ACHN (cell line): Measurements from ENCODE around the gene CAPSL.
A peak's percentile ranks its signal among the peaks of the same experiment; 100 is the strongest.
"Not testable (repeated sequence)": the region's sequence is repeated elsewhere in the genome, so short reads cannot be mapped to it uniquely, and the experiment has no call there.

Source experiments
- DNase-seq: peaks from one replicate; pipeline ENCODE4 v3.0.0-alpha.2; 2015
- in situ Hi-C: cut with HindIII; loops from 2 replicates; pipeline ENCODE4 v1.10.0; 2017; ENCODE audit warnings: low sequenced_read_pairs, low pct_ligation_motif_present, low pct_unique_long_range_greater_than_20kb

Gene CAPSL

DNA sequence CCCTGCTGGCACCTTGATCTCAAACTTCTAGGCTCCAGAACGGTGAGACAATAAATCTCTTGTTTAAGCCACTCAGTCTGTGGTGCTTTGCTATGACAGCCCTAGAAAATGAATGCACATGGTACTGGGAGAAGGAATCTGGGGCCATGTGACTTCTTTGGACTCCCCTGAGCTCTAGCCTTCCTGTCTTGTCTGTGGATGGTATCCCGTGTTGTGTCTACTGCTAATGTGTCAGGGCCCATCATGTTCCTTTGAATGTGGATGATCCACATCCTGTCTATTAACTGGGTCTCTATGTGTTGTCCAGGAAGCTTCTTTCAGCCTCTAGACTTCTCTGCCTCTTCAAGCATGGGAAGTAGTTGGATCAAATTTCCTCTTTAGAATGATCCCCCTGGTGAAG is 56.7 kb downstream of the CAPSL start:
- in situ Hi-C loops: no loop called here
- no peak for DNase-seq

DNA sequence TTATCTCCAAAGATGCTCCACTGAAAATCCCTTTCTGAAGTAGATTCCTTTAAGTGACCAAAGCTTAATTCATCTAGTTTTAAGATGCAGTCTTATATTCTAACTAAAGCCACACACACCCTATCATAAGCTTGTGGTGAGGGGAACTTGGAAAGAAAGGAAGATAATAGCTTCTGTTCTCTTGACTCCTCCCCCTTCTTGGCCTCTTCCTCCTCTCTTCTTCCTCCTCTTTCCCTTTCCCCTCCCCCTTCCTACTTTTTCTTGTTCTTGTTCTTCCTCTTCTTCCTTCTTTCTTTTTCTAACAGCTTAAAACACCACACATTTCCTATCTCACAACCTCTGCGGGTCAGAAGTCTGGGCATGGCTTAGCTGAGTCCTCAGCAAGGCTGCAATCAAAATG is 58.3 kb downstream of the CAPSL start:
- no peak for DNase-seq
- in situ Hi-C loops: no loop called here

DNA sequence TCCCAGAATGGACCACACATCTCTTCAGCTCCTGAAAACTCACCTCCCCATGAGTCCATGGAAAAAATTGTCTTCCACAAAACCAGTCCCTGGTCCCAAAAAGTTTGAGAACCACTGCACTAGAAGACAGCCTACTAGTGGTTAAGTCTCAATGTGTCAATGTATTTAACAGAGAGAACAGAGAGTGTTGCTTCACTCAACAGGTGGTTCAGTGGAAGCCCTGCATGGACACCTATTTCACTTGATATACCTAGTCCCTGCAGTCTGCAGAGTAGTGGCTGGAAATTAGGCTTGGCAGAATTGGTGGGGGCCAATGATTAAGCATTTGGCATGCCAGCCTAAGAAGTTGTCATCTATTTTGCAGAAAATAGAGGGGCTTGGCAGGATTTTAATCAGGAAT is 58.8 kb downstream of the CAPSL start:
- DNase-seq: no peak
- in situ Hi-C loops: no loop called here

DNA sequence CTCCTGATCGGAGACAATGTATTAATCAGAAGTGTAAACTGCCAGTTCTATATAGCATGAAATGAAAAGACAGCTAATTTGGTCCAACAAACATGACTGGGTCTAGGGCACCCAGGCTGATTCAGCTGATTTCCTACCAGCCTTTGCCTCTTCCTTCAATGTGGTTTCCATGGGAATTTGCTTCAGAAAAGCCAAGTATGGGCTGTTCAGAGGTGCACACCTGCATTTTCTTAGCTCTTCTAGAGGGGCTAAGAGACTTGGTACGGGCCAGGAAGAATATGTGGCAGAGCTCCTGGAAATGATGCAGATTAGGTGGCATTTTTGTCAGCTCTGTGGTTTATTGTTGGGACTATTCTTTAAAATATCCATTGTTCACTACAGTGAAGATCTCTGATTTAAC is 59.3 kb downstream of the CAPSL start:
- no peak for DNase-seq
- in situ Hi-C loops: no loop called here

DNA sequence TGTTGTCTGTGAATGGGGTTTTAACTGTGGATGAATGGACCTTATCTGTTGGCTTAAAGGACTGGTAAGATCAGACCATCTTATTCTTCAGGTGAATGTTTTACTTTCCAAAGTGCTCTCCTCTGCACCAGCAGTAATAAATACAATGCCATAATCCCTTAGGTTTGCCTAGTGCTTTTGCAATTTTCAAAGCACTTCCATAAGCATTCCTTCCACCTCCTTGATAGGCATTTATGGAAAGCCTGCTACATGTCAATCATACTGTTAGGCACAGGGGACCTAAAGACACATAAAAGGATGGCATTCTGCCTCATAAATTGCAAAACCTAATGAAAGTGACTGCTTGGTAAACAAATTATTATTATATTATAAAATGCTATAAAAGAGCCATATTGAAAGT is 60.3 kb downstream of the CAPSL start:
- in situ Hi-C loops: no loop called here

DNA sequence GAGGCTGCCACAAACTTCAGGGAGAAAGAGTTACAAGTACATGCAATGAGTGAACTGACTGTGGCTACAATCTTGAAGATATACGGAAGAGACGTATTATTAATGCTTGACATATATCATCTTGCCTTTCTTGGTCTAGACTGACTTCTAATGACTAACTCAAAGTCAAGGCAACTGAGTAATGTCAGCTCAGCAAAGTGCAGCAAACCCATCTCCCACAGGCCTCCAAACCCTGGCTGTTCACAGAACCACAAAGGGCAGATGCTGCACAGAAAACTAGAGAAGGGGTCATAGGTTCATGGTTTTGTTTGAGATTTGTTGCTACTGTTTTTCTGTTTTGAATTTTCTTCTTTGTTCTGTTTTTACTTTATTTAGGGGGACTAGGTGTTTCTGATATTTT is 60.8 kb downstream of the CAPSL start:
- in situ Hi-C loops: no loop called here
- no peak for DNase-seq

More for the DNA sequence above, 60.3 kb downstream of the CAPSL start:
- DNase-seq: no peak

DNA sequence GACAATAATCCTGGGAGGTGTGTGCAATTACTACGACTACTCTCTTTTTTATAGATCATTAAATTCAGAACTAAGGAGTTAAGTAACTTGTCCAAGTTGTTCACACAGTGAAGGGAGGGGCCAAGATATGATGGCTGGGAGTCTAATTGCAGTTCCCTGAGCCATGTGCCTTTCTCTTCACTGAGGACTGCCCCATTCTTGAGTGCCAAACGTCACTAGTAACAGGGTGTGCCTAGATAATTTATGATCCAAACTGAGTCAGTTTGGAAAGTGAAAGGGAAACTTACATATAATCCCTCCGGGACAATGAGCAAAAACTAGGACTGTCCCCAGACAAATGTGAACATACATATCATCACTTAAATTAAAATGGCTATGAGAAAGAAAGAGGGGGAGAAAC is 61.5 kb downstream of the CAPSL start:
- DNase-seq: peak; percentile 3
- in situ Hi-C loops: no loop called here

DNA sequence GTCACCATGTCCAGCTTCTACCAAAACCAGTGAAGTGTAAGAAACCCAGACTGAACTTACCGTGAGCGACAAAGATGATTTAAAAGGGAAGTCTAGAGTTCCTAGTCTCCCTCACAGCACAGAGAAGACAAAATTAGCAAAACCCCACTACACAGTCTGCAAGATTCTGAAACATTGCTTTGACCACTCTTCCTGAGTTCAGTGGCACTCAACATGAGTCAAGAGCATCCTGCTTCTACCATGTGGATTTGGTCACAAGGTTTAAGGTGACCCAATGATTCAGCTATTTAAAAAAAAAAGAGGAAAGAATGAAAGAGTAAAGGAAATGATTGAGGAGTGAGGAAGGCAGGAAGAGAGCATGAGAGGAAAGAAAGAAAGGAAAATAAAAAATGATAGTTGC is 62.0 kb downstream of the CAPSL start:
- in situ Hi-C loops: no loop called here
- no peak for DNase-seq

DNA sequence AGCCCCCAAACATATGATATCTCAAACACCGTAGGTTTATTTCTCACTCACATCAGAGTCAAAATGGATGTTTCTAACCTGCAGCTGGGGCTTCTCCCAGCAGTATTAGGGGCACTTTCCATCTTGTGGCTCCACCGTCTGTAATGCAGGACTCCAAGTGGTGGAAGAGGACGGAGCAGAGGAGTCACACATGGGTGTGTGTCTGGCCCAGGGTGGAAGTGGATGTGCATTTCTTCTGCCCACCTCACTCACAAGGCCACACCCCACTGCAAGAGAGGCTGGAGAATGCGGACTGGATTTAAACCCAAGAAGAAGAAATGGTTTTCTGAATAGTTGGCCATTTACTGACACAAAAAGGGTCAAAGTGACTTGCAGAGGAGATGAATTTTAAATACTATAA is 67.8 kb downstream of the CAPSL start:
- DNase-seq: no peak
- in situ Hi-C loops: no loop called here

DNA sequence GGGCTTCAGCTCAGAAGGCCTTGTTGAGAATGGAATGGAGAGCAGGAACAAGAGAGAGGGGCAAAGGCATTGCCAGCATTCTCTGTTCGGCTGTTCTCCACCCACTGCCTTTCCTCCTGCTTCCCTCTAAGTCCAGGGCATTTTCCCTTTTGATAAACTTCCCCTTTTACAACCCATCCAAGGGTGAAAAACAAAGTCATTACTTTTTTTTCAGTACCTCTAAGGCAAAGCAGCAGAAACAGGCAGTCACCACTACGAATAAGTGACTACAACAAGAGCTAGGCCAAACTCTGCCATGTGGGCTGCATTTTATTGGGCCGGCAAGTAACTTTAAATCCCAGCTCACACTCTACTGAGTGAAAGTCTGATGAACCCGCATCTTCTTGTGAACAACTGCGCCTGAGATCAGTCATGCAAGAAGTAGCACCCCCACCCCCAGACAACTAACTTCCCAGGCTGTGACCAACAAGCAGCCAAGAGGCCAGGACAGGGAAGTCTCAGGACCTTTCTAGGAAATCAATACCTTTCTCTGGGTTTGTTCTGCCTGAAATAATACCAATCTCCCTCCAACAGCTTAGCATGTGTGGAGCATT is 68.6 kb downstream of the CAPSL start:
- DNase-seq: no peak

DNA sequence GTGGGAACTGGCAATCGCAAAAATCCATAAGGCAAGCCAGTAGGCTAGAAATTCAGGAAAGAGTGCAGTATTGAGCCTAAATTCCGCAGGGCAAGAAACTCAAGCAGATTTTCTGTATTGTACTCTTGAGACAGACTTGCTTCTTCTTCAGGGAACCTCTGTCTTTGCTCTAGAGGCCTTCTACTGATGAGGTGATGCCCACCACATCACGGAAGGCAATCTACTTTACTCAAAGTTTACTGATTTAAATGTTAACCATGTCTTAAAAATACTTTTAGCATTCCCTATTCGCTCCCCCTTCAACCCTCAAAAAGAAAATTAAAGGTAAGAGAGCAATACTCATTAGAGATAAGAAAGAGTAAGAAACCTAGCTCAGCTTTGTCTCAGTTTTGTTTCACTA is 70.4 kb downstream of the CAPSL start:
- in situ Hi-C loops: no loop called here
- DNase-seq: no peak

More for the DNA sequence above, 68.6 kb downstream of the CAPSL start:
- in situ Hi-C loops: no loop called here

DNA sequence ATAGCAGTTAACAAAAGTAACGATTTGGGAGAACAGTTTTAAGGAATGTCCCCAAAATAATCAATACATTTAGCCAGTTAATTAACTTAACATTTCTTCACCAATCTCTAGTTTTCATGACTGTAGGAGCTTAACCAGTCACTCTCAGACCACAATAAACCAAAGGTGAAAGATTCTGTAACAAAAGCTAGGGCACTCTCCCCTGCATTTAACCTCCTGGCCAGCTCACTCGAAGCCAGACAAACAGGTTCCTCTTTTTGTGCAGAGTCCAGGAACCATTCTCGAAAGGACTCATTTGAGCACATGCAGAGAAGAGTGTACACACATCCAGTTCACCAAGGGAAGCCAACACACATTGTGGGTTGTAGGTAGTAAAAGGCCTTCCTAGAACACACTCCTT is 75.3 kb downstream of the CAPSL start:
- in situ Hi-C loops: no loop called here
- DNase-seq: no peak

DNA sequence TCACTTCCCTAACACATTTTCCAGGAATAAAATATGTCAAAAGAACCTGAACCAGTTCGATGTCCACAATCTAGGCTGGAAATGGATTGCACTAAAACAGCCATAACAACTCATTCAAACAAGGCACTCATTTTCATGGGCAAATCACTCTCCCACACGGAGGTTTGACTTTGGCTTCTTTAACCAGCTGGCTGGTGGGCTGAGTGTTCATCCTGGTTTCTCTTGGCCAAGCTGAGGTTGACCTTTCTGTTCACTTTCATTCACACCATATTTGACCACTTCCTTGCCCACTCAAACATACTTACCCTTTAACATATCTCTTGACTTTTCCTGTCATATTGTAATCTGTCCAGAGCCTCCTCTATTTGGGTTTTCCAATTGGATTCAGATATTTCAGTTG is 76.3 kb downstream of the CAPSL start:
- in situ Hi-C loops: no loop called here
- DNase-seq: no peak

DNA sequence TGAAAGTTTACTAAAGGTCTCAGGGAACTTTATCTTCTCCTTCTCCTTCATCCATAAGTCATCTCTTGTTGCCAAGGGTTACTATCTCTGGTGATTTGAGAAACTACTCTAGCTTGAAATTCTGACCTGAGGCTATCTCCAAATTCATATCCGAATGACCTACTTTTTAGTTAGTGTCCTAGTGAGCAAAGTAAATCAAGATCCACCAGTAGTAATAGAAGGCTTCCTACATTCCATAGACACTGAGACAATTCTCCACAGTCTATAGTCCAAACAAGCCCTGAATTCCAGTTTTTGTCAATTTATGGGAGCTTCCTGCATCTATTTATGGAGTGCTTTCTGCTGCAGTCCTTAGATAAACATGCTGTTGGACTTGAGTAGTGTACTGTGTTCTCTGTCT is 76.7 kb downstream of the CAPSL start:
- in situ Hi-C loops: no loop called here
- DNase-seq: no peak

DNA sequence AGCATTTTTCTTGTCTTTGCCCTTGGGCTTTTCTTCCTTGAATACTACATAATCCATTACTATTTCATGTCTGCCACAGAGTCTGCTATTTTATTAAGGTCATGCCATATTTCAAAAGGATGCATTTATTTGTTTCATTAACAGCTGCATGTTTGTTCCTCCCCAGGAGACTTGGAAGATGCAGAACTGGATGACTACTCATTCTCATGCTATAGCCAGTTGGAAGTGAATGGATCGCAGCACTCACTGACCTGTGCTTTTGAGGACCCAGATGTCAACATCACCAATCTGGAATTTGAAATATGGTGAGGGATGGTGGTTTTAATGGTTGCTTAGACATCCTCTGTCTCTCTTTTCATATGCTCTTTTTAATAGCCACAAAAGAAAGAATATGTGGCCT is 77.7 kb downstream of the CAPSL start:
- no peak for DNase-seq
- in situ Hi-C loops: no loop called here

DNA sequence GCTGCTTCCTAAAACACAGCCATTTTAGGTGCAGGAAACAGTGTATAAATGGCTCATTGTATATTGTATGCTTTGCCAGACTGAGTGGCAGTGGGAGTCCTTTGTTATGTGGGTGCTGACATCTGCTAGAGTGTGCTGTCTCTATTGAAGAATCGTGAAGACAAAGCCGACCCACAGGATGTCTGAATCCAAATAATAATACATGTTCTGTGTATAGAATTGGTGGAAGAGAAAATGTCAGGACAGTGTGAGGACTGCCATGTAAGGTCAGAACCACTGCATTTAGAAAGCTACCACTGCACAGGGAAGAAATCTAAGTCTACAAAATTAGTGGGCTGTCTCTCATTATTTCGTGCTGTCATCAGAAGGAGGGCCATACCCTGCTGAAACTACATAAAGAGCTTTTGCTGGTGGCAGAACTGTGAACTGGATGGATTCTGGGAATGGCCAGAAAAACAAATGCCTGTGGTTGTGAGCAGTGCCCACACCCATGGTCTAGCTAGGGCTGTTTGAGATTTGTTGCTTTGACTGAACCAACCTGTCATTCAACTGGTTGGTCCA is 79.2 kb downstream of the CAPSL start:
- in situ Hi-C loops: no loop called here
- DNase-seq: no peak

DNA sequence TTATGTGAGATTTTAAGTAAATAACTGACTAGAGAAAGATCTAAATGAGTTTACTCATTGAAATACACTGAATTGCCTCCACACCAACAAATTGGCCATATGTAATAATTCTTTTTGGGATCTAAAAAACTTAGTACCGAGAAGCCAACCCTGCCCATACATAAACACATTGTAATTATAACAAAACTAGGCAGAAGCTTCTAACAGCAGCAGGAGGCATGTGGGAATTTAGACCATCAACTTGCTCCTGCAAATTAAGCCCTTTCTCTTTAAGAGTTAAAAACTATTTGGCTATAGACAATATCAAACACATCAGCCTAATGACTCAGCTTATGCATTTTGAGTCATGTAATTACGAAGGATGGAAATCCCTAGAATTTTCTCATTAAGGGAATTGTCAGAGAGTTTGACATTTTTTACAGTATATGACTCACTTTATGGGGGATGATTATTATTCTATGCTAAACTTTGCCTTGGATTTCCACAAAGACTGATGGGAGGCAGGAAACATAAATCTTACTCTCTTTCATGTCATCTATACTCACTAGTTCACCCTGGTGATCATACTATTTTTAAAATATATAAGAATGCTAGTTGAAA is 80.7 kb downstream of the CAPSL start:
- in situ Hi-C loops: no loop called here
- DNase-seq: no peak

DNA sequence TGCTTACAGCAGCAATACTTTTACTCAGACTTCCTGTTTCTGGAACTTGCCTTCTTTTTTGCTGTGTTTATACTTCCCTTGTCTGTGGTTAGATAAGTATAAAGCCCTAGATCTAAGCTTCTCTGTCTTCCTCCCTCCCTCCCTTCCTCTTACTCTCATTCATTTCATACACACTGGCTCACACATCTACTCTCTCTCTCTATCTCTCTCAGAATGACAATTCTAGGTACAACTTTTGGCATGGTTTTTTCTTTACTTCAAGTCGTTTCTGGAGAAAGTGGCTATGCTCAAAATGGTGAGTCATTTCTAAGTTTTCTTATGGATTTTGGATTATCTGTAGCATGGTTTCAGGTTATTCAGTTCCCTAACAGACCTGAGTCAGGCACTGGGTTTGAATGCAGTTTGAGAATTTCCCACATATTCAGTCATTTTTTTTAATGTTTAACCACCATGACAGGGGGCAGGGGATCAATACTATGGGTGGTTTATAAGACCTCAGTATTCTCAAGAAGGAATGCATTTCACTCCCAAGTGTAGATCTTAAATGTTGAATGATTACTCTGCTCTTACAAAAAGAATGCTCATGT is 81.6 kb downstream of the CAPSL start, which contains the start of gene IL7R:
Gene IL7R (plus strand): TSS at position 127 of the 587 bp plus-strand sequence. CDS start 87 bp downstream, at position 214.
- DNase-seq: no peak
- in situ Hi-C loops: no loop called here

DNA sequence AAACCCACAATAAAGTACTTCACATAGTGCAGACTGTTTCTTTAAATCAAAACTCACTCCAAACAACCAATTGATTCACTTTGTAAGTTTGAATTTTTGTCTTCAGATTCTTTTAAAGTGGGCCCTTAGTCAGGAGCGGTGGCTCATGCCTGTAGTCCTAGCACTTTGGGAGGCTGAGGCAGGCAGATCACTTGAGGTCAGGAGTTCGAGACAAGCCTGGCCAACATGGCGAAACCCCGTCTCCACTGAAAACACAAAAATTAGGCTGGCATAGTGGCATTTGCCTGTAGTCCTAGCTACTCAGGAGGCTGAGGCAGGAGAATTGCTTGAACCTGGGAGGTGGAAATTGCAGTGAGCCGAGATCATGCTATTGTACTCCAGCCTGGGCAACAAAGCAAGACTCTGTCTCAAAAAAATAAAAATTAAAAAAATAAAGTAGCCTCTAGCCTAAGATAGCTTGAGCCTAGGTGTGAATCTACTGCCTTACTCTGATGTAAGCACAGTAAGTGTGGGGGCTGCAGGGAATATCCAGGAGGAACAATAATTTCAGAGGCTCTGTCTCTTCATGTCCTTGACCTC is 82.1 kb downstream of the CAPSL start:
- DNase-seq, in situ Hi-C loops: not testable (repeated sequence)

DNA sequence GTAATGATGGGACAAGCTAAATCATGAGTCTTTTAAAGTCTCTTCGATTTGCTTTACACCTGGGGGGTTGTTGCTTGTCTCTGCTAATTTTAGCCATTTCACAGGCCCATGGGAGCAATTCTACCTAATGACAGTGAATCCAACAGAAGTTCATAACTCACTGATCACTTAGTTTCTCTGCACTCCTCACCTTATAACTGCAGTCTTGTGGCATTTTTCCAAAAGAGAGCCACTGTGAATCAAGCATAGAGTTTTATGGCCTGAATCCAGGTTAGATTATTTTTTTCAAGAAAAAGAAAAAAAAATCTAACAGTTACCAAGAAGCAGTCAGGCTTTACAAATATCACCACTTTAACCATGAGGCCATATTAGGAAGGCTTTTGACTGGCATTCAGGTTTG is 83.2 kb downstream of the CAPSL start:
- DNase-seq: no peak
- in situ Hi-C loops: no loop called here
